Glomerular visceral epithelial cell (primary cell): ENCODE data around the gene COL10A1.

Experiments used
- DNase-seq: peaks from one replicate; pipeline ENCODE4 v3.0.0-alpha.2; 2016; ENCODE audit errors: extremely low spot score

The COL10A1 gene

DNA sequence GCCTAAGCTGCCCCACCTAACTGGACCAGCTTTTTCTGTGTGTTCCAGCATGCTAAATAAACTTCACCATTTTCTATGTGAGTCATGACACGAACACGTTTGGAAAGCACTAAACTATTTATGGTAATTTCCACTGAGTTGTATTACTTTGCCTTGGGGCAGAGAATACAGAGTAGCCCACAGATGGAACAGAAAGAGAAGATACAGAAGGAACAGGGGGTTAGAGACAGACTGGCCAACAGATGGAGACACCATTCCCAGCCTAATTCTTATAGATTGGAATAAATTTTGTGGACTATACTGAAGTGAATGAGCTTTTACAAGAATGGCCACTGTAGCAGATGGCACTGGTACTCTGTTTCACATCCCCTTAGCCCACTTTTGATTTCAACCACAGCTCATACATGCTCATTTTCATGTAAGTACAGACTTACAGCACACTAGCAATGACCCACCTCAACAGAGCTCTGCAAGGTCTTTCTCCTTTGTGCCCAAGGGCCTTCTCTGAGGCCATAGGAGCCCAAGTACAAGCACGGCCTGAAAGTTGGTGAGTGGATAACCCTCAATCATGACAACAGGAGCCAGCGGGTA lies 38.4 kb downstream of the COL10A1 start:
- DNase-seq, result peak; percentile 21

DNA sequence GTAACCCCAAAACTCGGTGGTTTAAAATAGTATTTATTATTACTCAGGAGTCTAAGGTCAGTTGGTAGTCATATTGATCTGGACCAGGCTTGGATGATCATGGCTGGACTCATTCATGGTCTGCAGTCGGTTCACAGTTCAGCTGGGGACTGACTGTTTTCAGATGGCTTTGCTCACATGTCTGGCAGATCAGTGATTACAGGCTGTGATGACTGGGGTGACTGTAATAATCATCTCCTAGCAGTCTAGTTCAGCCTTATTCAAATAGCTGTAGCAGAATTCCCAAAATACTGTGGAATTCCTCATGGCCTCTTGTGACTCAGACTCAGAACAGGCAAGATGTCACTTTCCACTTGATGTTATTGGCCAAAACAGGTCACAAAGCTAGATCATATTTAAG lies 41.6 kb downstream of the COL10A1 start:
- no peak for DNase-seq

DNA sequence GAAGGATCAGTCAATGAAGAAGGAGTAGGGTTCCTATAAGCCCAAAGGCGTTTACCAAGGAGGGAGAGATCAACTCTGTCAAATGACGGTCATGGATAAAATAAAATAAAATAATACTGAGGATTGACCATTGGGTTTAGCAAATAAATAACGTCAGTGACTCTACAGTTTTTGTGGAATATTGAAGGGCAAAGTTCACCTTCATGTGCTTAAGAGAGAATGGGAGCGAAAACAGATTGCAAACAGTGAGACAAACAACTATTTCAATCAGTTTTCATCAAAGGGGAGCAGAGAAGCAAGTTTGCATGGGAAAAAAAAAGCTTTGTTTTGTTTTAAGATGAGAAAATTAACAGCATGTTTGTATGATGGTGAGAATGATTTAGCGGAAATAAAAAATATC lies 42.9 kb downstream of the COL10A1 start:
- no peak for DNase-seq

DNA sequence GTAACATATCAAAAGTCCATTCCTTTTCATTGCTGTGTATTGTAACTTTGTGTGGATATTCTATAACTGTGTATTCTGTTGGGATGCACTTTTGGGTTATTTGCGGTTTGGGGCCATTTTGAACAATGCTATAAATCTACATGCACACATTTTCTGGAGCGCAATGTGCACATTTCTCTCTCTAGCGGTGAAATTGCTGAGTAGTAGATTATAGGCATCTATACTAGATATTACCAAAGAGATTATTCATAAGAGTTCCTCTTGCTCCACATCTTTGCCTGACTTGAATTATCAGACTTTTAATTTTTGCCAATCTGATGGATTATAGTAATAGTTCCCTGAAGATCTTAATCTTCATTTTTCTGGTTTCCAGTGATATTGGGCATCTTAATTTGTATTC lies 47.0 kb downstream of the COL10A1 start:
- DNase-seq, result no peak

DNA sequence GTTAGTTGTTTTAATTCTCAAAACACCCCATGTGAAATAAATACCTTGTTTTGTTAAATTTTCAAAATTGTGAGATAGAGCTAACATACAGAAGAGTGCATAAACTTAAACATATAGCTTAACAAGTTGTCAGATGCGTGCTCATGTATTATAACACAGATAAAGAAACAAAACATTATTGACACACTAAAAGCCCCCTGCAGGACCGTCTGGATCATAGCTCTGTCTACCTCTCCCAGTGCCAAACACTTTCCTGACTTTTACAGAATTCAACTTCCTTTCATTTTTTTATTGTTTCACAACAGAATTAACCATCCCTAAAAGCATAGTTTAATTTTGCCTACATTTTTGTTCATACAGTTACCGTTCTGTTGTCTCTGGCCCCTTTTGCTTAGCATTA lies 47.4 kb downstream of the COL10A1 start:
- DNase-seq, result no peak

DNA sequence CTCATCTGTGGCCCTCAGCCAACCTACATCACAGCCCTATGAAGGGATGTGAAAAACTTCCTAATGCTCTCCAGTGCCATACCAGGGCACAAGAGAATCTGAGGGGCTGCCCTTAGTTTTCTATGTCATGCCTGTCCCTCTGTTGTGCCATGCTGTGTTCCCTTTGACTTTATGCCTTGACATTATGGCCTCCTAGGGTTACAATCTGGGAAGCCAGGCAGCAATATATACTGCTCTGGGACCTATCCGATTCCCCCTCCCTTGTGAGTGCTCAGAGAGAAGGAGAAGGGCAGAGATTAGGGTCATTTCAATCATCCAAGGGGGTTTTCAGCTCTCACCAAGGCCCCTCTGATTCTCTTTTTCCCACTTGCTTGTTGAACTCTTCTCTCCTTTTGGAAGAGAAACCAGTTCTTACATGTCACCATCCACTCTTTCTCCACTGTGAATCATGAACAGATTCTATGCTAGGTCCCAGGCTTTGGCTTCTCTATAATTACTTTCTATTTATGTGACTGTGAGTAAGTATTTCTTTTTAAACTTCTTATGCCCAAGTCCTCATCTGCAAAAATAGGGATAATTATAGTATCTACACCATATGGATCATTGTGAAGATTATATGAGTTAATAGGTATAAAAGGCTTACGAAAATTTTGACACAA lies 51.1 kb downstream of the COL10A1 start:
- DNase-seq, result no peak

DNA sequence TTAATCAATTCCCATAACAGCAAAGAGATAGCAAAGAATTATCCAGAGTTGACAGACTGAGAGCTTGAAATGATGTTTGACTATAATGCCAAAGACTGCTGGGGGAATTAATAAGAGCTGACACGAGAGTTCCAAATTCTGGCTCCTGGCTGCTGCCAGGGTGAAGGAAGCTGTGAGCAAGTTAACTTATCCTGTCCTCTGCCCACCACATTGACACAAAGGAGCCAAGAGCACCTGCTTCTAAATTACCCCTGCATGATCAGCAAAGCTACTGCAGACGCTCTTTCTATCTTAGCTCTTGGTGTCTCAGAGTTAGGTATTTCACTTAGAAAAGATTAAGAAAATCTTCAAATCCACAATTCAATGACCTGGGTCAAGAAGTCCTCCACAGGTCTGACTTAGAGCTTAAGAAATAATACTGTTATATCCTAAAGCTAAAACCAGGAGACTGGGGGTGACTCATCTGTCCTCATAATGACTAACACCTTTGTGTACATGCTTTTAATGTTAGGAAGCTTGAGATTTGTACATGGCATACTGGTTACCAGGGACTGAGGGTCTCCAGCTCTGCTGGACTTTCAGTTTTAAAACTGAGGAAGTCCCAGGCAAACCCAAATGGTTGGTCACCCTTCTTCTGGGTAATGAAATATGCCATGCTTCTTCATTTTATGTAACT lies 52.0 kb downstream of the COL10A1 start:
- peak; percentile 32 for DNase-seq

DNA sequence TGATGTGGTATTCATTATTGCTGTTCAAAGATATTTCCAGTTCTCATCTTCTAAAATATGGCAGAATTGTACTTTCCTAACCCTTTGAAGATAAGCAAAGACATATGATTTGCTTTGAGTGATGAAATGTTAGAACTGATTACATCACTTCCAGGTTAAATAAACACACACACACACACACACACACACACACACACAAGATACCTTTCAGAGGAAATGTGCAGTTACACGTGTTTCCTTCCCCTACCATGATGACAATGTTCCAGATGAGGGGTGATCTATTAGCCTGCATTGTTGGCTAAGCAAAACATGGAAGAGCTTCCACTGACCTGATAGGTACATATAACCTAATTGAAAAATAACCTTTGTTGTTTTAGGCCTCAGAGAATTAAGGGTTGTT lies 53.6 kb downstream of the COL10A1 start:
- no peak for DNase-seq

DNA sequence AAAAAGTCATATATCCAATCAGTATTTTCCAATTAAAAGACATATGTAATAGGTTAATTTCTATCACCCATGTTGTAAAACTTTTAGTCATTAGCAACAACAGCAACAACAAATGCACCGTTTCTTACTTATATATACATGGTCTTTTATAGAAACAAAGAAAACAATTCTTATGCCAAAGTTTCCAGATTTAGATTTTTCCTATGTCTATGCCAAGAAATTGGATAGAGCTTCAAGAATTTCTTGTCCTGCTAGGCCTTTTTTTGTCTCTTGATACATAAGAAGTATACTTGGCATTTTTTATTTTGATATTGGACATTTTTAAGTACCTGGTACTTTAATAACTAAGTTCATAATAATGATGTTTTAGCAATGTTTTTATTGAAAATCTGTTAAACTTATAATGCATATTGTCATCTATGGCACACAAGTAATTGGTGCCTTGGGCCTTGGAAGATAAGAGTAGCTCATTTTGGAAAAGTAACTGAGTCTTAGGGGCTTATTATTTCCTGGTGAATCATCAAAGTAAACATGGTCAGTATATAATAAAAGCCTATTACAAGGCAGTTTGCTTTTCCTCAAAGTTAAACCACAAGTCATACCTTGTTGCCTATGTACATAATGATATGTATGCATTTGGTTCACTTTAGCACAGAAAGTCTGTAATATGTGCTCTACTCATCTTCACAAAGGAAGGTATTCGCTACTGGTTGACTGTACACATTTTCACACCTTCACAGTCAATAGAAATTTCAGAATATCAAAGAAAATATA lies 55.1 kb downstream of the COL10A1 start:
- no peak for DNase-seq

DNA sequence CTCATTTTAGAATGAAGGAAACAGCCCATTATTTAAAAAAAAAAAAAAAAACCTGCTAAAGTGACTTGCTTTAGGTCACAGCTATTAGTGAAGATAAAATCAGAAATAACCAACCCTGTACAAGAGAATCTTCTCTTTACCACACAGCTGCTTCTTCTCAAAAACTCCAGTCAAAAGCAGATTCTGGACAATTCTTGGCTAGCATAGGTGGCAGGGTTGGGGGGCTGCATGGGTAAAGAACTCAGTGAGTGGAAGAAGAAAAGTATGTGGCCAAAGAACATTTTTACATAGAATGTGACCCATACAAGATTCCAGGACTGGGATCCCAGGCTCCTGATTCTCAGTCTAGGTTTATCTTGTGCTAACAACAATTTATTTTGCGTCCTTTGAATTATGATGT lies 55.8 kb downstream of the COL10A1 start:
- no peak for DNase-seq
